Measurements from ENCODE around the gene PSEN1.

- TF ChIP-seq CTCF (IDR thresholded peaks at IDR 0.05), result no peak
- no peak for TF ChIP-seq JUNB (IDR thresholded peaks at IDR 0.05)
- TF ChIP-seq CBX2 (IDR thresholded peaks at IDR 0.05; ENCODE audit: borderline replicate concordance, low read depth), result no peak
- no peak for TF ChIP-seq POLR2A (IDR thresholded peaks at IDR 0.05; ENCODE audit: low read length)
- no peak for TF ChIP-seq RCOR1 (IDR thresholded peaks at IDR 0.05; ENCODE audit: low read depth, low read length)
- TF ChIP-seq SMC3 (IDR thresholded peaks at IDR 0.05), result no peak
Measured at GRCh38 chr14:73230051-73230450, 93.7 kb downstream of the PSEN1 start.
